CD4-positive, alpha-beta T cell treated with Interleukin-6 at 100 ng/mL for 8 hours (primary cell): ENCODE measurements around the gene KDM1B.

Experiments used
- DNase-seq: peaks from one replicate; pipeline ENCODE4 v3.0.0-alpha.2; 2020; ENCODE audit warnings: mixed read lengths, low spot score

KDM1B gene

DNA sequence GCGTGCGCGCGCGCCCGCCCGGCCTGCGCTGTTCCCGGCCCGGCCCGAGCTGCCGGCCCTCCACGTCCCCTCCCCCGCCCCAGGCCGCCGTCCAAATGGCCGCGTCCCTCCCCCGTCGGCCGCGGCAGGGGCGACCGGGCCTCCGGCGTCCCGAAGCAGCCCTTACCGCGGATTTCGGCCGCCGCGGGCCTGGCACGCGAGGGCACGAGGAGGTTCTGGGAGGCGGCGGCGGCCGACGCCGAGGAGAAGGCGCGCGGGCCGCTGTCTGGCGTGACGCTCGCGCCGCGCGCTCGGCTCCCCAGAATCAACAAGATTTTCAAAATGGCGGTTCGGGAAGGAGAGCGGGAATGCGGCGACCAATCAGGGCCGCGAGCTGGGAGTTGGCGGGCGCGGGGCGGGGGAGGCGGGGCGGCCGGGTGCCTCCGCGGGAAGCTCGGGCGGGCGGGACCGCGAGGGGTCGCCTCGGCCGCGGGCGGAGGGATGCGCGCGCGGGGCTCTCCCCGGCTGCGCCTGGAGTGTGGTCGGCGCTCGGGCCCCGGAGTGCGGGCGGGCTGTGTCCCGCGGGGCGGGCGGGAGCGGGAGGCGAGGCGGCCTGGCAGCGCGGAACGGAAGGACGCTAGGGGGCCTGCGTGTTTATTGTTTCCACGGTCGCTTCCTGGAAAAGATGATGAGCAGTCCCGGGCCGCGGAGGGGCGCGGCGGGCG lies 109.1 kb downstream of the KDM1B start, which contains the start of gene DEK:
Gene DEK (minus strand): TSS at position 312 of the 704 bp plus-strand sequence. CDS start 543 bp downstream, outside the sequence.
- peak; percentile 74 for DNase-seq

DNA sequence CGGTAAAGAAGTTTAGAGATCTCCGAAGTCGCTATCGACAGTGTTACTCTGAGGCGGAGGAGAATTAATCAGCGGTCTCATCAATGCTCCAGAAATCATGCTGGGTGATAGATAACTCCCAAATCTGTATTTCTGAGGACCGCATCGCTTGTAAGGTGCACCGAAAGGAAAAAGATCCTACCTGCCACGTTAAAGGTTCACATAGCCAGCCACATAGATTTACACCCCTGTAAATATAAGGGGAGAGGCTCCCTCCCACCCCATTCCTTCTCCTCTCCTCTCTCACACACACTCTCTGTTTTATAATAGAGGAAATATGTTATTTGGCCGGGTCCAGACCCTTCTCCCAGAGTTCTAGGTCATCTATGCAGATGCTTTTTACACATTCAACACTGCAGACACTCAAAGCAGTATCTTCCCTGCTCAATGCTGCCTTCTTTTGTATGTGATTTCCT lies 109.7 kb downstream of the KDM1B start:
- no peak for DNase-seq

DNA sequence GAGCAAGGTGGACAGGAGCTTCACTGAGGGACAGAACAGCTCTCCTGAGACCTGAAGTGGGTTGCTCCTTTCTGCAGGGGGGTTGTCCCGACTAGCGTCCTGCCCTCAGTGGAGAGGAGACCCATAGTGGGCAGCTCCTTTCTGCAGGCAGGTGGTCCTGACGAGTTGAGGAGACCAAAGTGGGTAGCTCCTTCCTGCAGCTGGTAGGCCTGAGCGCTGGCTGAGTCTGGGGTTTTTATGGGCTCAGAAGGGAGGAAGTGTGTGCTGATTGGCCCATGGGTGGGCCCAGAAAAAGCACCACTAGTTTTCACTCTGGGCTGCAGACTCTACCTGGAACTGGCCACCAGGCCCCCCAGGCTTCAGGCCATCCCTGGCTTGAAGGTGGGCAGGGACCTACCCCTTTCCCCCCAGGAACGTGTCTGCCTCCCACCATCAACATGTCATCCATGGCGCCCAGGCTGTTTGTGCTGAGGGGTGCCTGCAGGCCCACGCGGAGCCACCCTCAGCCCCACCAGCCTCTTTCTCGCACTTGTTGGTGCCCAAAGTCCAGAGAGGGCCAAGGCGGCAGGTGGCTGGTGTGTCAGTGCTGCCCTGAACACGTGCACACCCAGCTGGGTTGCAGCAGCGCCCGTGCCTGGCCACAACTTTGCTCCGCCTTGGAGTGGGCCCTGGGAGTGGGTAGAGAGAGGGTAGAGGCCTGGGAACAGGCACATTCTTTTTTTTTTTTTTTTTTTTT lies 110.7 kb downstream of the KDM1B start:
- no peak for DNase-seq

DNA sequence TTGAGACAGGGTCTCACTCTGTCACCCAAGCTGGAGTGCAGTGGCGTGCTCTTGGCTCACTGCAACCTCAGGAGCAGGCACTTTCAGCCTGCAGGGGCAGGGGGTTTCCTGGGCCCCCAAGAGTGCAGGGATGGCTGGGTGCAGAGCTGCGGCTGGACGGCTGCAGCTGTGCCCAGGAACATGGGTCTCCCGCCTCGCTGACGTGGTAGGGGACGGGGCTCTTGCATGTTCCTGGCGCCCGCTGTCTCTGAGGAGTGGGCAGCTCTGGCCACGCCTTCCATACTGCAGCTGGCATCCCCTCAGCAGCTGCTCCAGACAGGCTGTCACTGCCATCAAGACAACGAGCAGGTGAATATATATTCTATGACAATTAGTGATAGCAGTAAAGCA lies 111.3 kb downstream of the KDM1B start:
- no peak for DNase-seq

DNA sequence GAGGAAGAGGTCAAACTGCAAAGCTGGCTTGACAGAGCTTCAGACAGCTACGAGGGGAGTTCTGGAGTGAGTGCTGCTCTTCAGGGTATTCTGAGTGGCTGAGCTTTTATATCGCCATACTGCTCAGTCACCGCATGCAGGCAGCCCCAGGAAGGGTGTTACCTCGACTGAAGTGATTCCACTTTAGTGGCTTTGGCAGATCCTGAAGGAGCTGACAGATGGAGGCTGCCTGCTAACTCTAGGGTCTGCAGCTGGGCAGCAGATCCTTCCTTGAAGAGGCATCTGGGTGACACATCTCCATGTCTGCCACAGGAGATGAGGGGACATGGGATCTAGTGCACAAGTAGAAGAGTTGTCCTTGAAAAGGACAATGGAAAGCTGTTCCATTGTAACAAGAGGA lies 112.8 kb downstream of the KDM1B start:
- no peak for DNase-seq

DNA sequence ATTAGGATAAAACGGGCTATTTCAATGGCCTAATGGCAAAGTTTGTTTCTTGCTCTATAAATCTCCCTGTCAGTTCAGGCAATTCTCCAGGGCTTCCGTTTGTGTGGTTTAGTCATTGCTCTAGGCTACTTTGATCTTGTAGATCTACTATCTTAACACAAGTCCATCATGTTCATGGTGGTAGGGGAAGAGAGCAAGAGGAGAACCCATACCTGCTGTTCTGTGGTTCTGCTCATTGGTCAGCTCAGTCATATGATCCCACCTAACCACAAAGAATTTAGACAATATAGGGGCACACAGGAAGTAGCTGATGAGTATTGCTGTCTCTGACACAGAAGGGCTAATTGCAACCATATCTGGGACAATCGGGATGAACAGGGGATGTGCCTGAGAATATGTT lies 114.0 kb downstream of the KDM1B start:
- peak; percentile 22 for DNase-seq

DNA sequence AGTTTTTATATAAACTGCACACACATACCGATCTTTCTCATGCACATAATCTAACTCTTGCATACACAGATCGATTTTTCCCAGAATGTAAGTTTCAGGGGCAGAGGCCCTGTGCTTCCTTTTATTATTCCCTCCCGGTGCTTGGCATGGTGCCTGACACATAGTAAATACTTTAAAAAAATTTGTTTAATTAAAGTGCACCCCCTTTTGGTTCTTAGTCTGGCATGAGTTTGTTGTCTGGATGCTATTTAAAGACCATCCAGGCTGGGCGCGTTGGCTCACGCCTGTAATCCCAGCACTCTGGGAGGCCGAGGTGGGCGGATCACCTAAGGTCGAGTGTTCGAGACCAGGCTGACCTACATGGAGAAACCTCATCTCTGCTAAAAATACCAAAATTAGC lies 114.5 kb downstream of the KDM1B start:
- no peak for DNase-seq

DNA sequence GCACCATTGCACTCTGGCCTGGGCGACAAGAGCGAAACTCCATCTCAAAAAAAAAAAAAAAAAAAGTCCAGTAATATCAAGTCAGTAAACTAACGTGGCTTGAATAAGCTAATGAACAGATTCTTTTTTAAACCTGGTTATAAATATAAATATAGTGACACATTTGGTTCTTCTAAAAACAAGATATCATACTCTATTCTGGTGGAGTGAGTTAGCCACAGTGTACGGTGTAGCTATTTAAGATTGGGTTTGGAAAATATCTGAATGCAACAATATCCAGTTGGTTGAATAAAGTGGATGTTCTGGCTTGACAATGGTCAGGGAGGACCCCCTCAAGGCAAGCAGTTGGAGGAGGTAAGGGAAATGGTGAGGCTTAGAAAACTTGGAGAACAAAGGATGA lies 115.0 kb downstream of the KDM1B start:
- no peak for DNase-seq
